GM12878 (cell line): ENCODE results near the gene ADGRG4. TPM values are rescaled to one million over a fixed set of nuclear protein-coding genes. Genes with fewer than 3 reads are reported as not detected.

Source experiments
- ATAC-seq: fragments of 200-7000 bp; cut with Tn5 transposase; 3 replicates; pipeline ENCODE4 v1.9.1; 2020; ENCODE audit warnings: mild to moderate bottlenecking, moderate library complexity
- BruUV-seq: library from RNA; stranded (reverse); fragments of 400-500 nt; replicated peaks from 2 replicates; lab custom pipeline; 2021; lab: Mats Ljungman, UMichigan
- CTCF ChIA-PET: fragments of 300-600 bp; sonication (Branson Sonifier 250); formaldehyde crosslinking; extraction: SDS; loops from one replicate; lab custom pipeline; 2021; ENCODE audit warnings: inconsistent platforms; lab: Yijun Ruan, JAX
- POLR2A ChIA-PET: fragments of 350-600 bp; formaldehyde crosslinking; extraction: SDS; loops from one replicate; lab custom pipeline; 2021; ENCODE audit warnings: inconsistent platforms; lab: Charles Lee
- RAD21 ChIA-PET: fragments of 300-600 bp; sonication (Branson Sonifier 250); formaldehyde crosslinking; loops from one replicate; lab custom pipeline; 2023; ENCODE audit warnings: antibody characterized with exemption; ENCODE audit not compliant: unreplicated experiment; lab: Charles Lee
- SMC1A ChIA-PET: fragments of 300-600 bp; sonication (Branson Sonifier 250); formaldehyde crosslinking; loops from one replicate; lab custom pipeline; 2023; ENCODE audit not compliant: unreplicated experiment, uncharacterized antibody; lab: Charles Lee
- DNase-seq: peaks from one replicate; pipeline ENCODE4 v3.0.0-alpha.2; 2011; ENCODE audit warnings: low read depth, low spot score
- FAIRE-seq: peaks from 3 replicates; lab custom pipeline; 2011; peaks lifted over from hg19 to GRCh38; lab: Jason Lieb, UNC
- H2AFZ ChIP-seq: 2 replicates; pipeline ENCODE4 v1.6.0; 2011; ENCODE audit warnings: low read depth, low read length, control low read depth; ENCODE audit not compliant: control insufficient read depth
- H3K27ac ChIP-seq: 2 replicates; pipeline ENCODE4 v1.5.1; 2011; ENCODE audit warnings: control low read depth; ENCODE audit not compliant: control insufficient read depth, insufficient read depth
- H3K27me3 ChIP-seq, 2 experiments: replicated peaks in 1 of 2; 2 replicates each; pipeline versions ENCODE4 v1.6.0 to v1.6.1; 2011; ENCODE audit warnings: low read length in 1 of 2; ENCODE audit not compliant: control insufficient read depth in 2 of 2, insufficient read depth in 2 of 2
- H3K36me3 ChIP-seq, 2 experiments: 2 replicates each; pipeline ENCODE4 v1.5.1; 2011; ENCODE audit warnings: low read length in 1 of 2; ENCODE audit not compliant: control insufficient read depth in 2 of 2, insufficient read depth in 2 of 2
- H3K4me1 ChIP-seq: 2 replicates; pipeline ENCODE4 v1.6.1; 2011; ENCODE audit warnings: mild to moderate bottlenecking, low read length, moderate library complexity, mixed read lengths; ENCODE audit not compliant: control insufficient read depth, insufficient read depth
- H3K4me2 ChIP-seq: 2 replicates; pipeline ENCODE4 v1.6.0; 2011; ENCODE audit warnings: control low read depth; ENCODE audit not compliant: control insufficient read depth, insufficient read depth
- H3K4me3 ChIP-seq: fragments of 200-600 bp; sonication (generic); 2 replicates; pipeline ENCODE4 v1.5.1; 2016
- H3K79me2 ChIP-seq: 2 replicates; pipeline ENCODE4 v1.6.0; 2011; ENCODE audit warnings: low read length; ENCODE audit not compliant: control insufficient read depth, insufficient read depth
- H3K9ac ChIP-seq: 2 replicates; pipeline ENCODE4 v1.8.0; 2011; ENCODE audit warnings: low read length, control low read depth, mixed read lengths; ENCODE audit not compliant: control insufficient read depth, insufficient read depth
- H3K9me3 ChIP-seq: replicated peaks from 3 replicates; pipeline ENCODE4 v1.5.1; 2011; ENCODE audit warnings: mild to moderate bottlenecking, low read length; ENCODE audit not compliant: control insufficient read depth, insufficient read depth
- H4K20me1 ChIP-seq: 2 replicates; pipeline ENCODE4 v1.6.0; 2011; ENCODE audit not compliant: control insufficient read depth, insufficient read depth
- CBX3 ChIP-seq: fragments of 200-600 bp; sonication (generic); IDR thresholded peaks from 2 replicates; pipeline ENCODE4 v1.6.1; 2016; ENCODE audit warnings: low read depth, borderline replicate concordance
- CHD1 ChIP-seq: IDR thresholded peaks from 2 replicates; pipeline ENCODE4 v1.6.1; 2012; ENCODE audit warnings: low read depth, low read length, improper control_type of control experiment
- EGR1 ChIP-seq, 2 experiments: IDR thresholded peaks; 1 replicate in 1 of 2; 2 replicates in 1 of 2; pipeline ENCODE4 v1.6.1; 2011 to 2012; ENCODE audit warnings: low read depth in 2 of 2, low read length in 2 of 2, borderline replicate concordance in 1 of 2, mild to moderate bottlenecking in 1 of 2, moderate library complexity in 1 of 2
- NR2F1 ChIP-seq: fragments of 450-650 bp; conservative IDR thresholded peaks from 2 replicates; pipeline ENCODE4 v1.6.1; 2017; ENCODE audit warnings: mild to moderate bottlenecking
- RFX5 ChIP-seq: IDR thresholded peaks from 2 replicates; pipeline ENCODE4 v1.6.1; 2011; ENCODE audit warnings: low read depth, low read length, improper control_type of control experiment
- RUNX3 ChIP-seq: IDR thresholded peaks from 2 replicates; pipeline ENCODE4 v1.6.1; 2012; ENCODE audit warnings: low read length, inconsistent platforms
- SREBF1 ChIP-seq: IDR thresholded peaks from 2 replicates; pipeline ENCODE4 v1.6.1; 2012; ENCODE audit warnings: mild to moderate bottlenecking, low read length
- ZBED1 ChIP-seq: IDR thresholded peaks from 2 replicates; pipeline ENCODE4 v1.6.1; 2016; ENCODE audit warnings: borderline replicate concordance
- ZBTB4 ChIP-seq: fragments of 450-650 bp; formaldehyde crosslinking; IDR thresholded peaks from 2 replicates; pipeline ENCODE4 v1.4.0; 2022; ENCODE audit warnings: mild to moderate bottlenecking, moderate library complexity
- ZNF384 ChIP-seq: IDR thresholded peaks from 2 replicates; pipeline ENCODE4 v1.6.1; 2012; ENCODE audit warnings: low read depth, mild to moderate bottlenecking, low read length, improper control_type of control experiment, borderline replicate concordance
- WGBS: methylation state at CpG from one replicate; pipeline ENCODE4 v1.1.6; 2016; ENCODE audit warnings: low lambda C conversion rate; ENCODE audit not compliant: insufficient replicate concordance, insufficient coverage; ENCODE audit errors: missing lambda C conversion rate; 5-methylcytosine and 5-hydroxymethylcytosine counted together
- in situ Hi-C: fragments of 300-500 bp; cut with MboI; formaldehyde crosslinking; loops from 9 replicates; pipeline ENCODE4 v1.14.3; 2018; ENCODE audit warnings: mixed read lengths
- intact Hi-C: fragments of 100-400 bp; cut with micrococcal nuclease; formaldehyde crosslinking; loops from one replicate; pipeline ENCODE4 v1.14.2; 2022; ENCODE audit not compliant: unreplicated experiment
- polyA plus RNA-seq, 11 experiments: library from polyadenylated mRNA; depleted of rRNA in 4 of 11; unstranded in 6 of 11; stranded (reverse) in 5 of 11; fragments of >200 nt; fragmentation: Nextera tagmentation in 4 of 11; fragmentation: Illumina TruSeq in 1 of 11; extraction: Ambion mirVana in 4 of 11; extraction: Trizol in 1 of 11; gene quantifications; 1 replicate in 1 of 11; 2 replicates in 10 of 11; pipeline versions ENCODE4 v1.2.1 to v1.2.3, GENCODE V29; 2011 to 2016; ENCODE audit warnings: inconsistent platforms in 2 of 11, missing spikeins in 2 of 11, low read depth in 1 of 11
- total RNA-seq, 4 experiments: library from RNA; depleted of rRNA in 3 of 4; stranded (reverse); fragments of >200 nt in 3 of 4; fragmentation: Illumina TruSeq in 1 of 4; extraction: Trizol in 1 of 4; gene quantifications; 2 replicates each; pipeline versions ENCODE4 v1.2.1 to v1.2.3, GENCODE V29; 2013 to 2021
- TF ChIP-seq, protein P1 (sequence below): fragments of 450-650 bp; IDR thresholded peaks from 2 replicates; pipeline ENCODE4 v1.6.1; 2017; ENCODE audit warnings: antibody characterized with exemption, mild to moderate bottlenecking, moderate library complexity
- TF ChIP-seq, protein P2 (sequence below): IDR thresholded peaks from 2 replicates; pipeline ENCODE4 v1.6.1; 2011; ENCODE audit warnings: low read depth, low read length, improper control_type of control experiment, borderline replicate concordance

The ADGRG4 gene
- total and polyA plus RNA-seq, 10 of the 15 experiments (the other 5 are each of a cell fraction or from before 2014, with no cell fraction given), result not detected

DNA sequence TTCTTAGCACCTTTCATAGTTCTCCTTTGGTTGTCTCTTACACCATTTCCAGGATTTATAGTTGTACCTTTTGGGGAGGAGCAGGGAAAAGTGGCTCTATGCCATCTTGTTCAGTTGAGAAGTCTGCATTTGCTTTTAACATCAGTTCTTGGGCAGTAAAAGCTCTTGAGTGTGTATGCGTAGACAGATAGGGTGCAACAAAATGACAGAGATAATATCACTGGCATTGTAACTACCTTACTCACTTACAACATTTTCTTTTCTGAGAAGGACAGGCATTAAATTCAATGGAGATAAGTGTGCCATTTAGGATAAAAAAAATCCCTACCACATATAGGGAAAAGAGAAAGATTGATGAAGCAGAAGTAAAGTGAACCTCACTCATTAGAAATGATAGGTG is 38.9 kb downstream of the ADGRG4 start:
- in situ Hi-C loops, result no loop called here
- H3K9ac ChIP-seq, result no peak overlapping the region
- TF ChIP-seq CHD1 (no peak), CBX3 (no peak)
- TF ChIP-seq, protein P1, sequence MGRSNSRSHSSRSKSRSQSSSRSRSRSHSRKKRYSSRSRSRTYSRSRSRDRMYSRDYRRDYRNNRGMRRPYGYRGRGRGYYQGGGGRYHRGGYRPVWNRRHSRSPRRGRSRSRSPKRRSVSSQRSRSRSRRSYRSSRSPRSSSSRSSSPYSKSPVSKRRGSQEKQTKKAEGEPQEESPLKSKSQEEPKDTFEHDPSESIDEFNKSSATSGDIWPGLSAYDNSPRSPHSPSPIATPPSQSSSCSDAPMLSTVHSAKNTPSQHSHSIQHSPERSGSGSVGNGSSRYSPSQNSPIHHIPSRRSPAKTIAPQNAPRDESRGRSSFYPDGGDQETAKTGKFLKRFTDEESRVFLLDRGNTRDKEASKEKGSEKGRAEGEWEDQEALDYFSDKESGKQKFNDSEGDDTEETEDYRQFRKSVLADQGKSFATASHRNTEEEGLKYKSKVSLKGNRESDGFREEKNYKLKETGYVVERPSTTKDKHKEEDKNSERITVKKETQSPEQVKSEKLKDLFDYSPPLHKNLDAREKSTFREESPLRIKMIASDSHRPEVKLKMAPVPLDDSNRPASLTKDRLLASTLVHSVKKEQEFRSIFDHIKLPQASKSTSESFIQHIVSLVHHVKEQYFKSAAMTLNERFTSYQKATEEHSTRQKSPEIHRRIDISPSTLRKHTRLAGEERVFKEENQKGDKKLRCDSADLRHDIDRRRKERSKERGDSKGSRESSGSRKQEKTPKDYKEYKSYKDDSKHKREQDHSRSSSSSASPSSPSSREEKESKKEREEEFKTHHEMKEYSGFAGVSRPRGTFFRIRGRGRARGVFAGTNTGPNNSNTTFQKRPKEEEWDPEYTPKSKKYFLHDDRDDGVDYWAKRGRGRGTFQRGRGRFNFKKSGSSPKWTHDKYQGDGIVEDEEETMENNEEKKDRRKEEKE, result no peak
- H3K27ac ChIP-seq, result no peak overlapping the region
- WGBS, result 44% methylated on average over 1 of the region's 1 CpG
- no peaks in the 10 kb centered on the region for H3K79me2 ChIP-seq
- POLR2A ChIA-PET, result no interaction called here
- H3K36me3 ChIP-seq, result no peaks in the 10 kb centered on the region
- no TSS peak for BruUV-seq
- H3K27me3 ChIP-seq, result peaks cover 0 to 3% of the 10 kb centered on the region in 2 experiments; a peak in 2 of 4 replicates
- H4K20me1 ChIP-seq, result no peaks in the 10 kb centered on the region
- FAIRE-seq, result no peak
- RAD21 ChIA-PET, result no interaction called here
- CTCF ChIA-PET, result no interaction called here
- intact Hi-C loops, result no loop called here
- no peaks in the 10 kb centered on the region for H3K4me1 ChIP-seq
- DNase-seq, result no peak
- H3K4me3 ChIP-seq, result no peak overlapping the region
- H3K4me2 ChIP-seq, result no peak overlapping the region
- H3K9me3 ChIP-seq, result no peaks in the 10 kb centered on the region
- no peak for ATAC-seq
- SMC1A ChIA-PET, result no interaction called here
- H2AFZ ChIP-seq, result no peak overlapping the region

DNA sequence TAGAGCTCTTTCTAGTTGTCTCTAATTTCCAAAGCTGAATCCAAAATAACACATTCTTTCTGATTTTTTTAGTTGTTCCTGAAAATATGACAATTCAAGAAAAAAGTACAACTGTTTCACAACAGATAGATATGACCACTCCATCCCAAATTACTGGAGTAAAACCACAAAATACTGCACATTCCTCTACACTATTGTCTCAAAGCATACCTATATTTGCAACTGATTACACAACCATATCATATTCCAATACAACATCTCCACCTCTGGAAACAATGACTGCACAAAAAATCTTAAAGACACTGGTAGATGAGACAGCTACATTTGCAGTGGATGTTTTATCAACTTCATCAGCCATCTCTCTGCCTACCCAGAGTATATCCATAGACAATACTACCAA is 43.6 kb downstream of the ADGRG4 start:
- RAD21 ChIA-PET, result no interaction called here
- no TSS peak for BruUV-seq
- Histone ChIP-seq H3K9me3 (no peaks in the 10 kb centered on the region), H3K79me2 (no peaks in the 10 kb centered on the region), H2AFZ (no peak overlapping the region), H3K4me1 (no peaks in the 10 kb centered on the region), H3K27me3 (peaks cover 0 to under 1% of the 10 kb centered on the region in 2 experiments; a peak in 2 of 4 replicates), H3K27ac (no peak overlapping the region), H3K4me3 (no peak overlapping the region), H3K36me3 (no peaks in the 10 kb centered on the region), H3K9ac (no peak overlapping the region), H4K20me1 (no peaks in the 10 kb centered on the region), H3K4me2 (no peak overlapping the region)
- CTCF ChIA-PET, result no interaction called here
- DNase-seq (no peak), FAIRE-seq (no peak), ATAC-seq (no peak)
- POLR2A ChIA-PET, result no interaction called here
- SMC1A ChIA-PET, result no interaction called here
- in situ Hi-C loops, result no loop called here
- intact Hi-C loops, result no loop called here
- TF ChIP-seq RFX5 (no peak), ZBTB4 (CRISPR knock-in tag) (no peak), EGR1 (IDR thresholded peaks at IDR 0.05; ENCODE audit: borderline replicate concordance in 1 of 2, low read depth in 2 of 2, low read length in 2 of 2) (no peak), RUNX3 (no peak), SREBF1 (no peak), NR2F1 (no peak), ZBED1 (no peak), ZNF384 (no peak)
- TF ChIP-seq, protein P2, sequence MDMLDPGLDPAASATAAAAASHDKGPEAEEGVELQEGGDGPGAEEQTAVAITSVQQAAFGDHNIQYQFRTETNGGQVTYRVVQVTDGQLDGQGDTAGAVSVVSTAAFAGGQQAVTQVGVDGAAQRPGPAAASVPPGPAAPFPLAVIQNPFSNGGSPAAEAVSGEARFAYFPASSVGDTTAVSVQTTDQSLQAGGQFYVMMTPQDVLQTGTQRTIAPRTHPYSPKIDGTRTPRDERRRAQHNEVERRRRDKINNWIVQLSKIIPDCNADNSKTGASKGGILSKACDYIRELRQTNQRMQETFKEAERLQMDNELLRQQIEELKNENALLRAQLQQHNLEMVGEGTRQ, result no peak
